HepG2 (cell line): ENCODE results near the gene MSRB2. TPM values are rescaled to one million over a fixed set of nuclear protein-coding genes. Genes with fewer than 3 reads are reported as not detected.

Source experiments
- ATAC-seq: fragments of 200-7000 bp; cut with Tn5 transposase; 3 replicates; pipeline ENCODE4 v1.9.1; 2020; ENCODE audit warnings: mild to moderate bottlenecking, moderate library complexity
- BruUV-seq: library from RNA; stranded (reverse); fragments of 400-500 nt; replicated peaks from 2 replicates; lab custom pipeline; 2021; lab: Mats Ljungman, UMichigan
- CTCF ChIA-PET: fragments of 300-600 bp; formaldehyde crosslinking; extraction: SDS; loops from one replicate; lab custom pipeline; 2021; ENCODE audit warnings: low total read pairs, inconsistent platforms, low intra/inter-chr PET ratio; lab: Yijun Ruan, JAX
- POLR2A ChIA-PET: fragments of 350-600 bp; sonication (Branson Sonifier 250); formaldehyde crosslinking; loops from one replicate; lab custom pipeline; 2020; ENCODE audit warnings: antibody characterized with exemption, inconsistent platforms; lab: Yijun Ruan, JAX
- DNase-seq: peaks from one replicate; pipeline ENCODE4 v3.0.0-alpha.2; 2015; ENCODE audit warnings: low spot score
- FAIRE-seq: peaks from 3 replicates; lab custom pipeline; 2011; peaks lifted over from hg19 to GRCh38; lab: Jason Lieb, UNC
- H2AFZ ChIP-seq: one replicate; pipeline ENCODE4 v1.6.1; 2011; ENCODE audit warnings: low read length, inconsistent platforms
- H3K27ac ChIP-seq: fragments of 300-600 bp; 3 replicates; pipeline ENCODE4 v1.8.0; 2011; ENCODE audit warnings: mixed run types, mild to moderate bottlenecking, mixed read lengths, low read length, inconsistent platforms; ENCODE audit not compliant: insufficient read depth; ENCODE audit errors: extremely low read length
- H3K27me3 ChIP-seq, 2 experiments: fragments of 200-600 bp in 1 of 2; 2 replicates in 1 of 2; 3 replicates in 1 of 2; pipeline versions ENCODE4 v1.6.0 to v1.8.0; 2011; ENCODE audit warnings: low read length in 2 of 2, mild to moderate bottlenecking in 2 of 2, moderate library complexity in 2 of 2, inconsistent platforms in 1 of 2; ENCODE audit not compliant: insufficient read depth in 2 of 2, control insufficient read depth in 1 of 2
- H3K36me3 ChIP-seq, 2 experiments: fragments of 200-600 bp in 1 of 2; replicated peaks in 1 of 2; 2 replicates in 1 of 2; 3 replicates in 1 of 2; pipeline versions ENCODE4 v1.5.1 to v1.8.0; 2011; ENCODE audit warnings: low read length in 2 of 2, inconsistent platforms in 1 of 2; ENCODE audit not compliant: insufficient read depth in 2 of 2, control insufficient read depth in 1 of 2
- H3K4me1 ChIP-seq: 2 replicates; pipeline ENCODE4 v1.5.1; 2012; ENCODE audit warnings: low read length, inconsistent platforms; ENCODE audit not compliant: insufficient read depth
- H3K4me2 ChIP-seq: 2 replicates; pipeline ENCODE4 v1.6.0; 2011; ENCODE audit warnings: low read depth, low read length, inconsistent platforms
- H3K4me3 ChIP-seq, 3 experiments: fragments of 200-600 bp in 1 of 3; sonication (generic), shearing (Covaris generic) in 1 of 3; replicated peaks in 1 of 3; 2 replicates each; pipeline ENCODE4 v1.5.1; 2011 to 2016; ENCODE audit warnings: low read length in 3 of 3, inconsistent platforms in 2 of 3, low read depth in 2 of 3, mild to moderate bottlenecking in 2 of 3, control low read depth in 1 of 3, mixed read lengths in 1 of 3; ENCODE audit not compliant: insufficient read depth in 1 of 3
- H3K79me2 ChIP-seq: one replicate; pipeline ENCODE4 v1.6.1; 2011; ENCODE audit warnings: low read length, inconsistent platforms; ENCODE audit not compliant: insufficient read depth
- H3K9ac ChIP-seq: 2 replicates; pipeline ENCODE4 v1.6.0; 2011; ENCODE audit warnings: mild to moderate bottlenecking, low read depth, low read length, inconsistent platforms; ENCODE audit not compliant: insufficient read depth
- H3K9me3 ChIP-seq: 2 replicates; pipeline ENCODE4 v1.5.1; 2012; ENCODE audit warnings: mild to moderate bottlenecking, low read length
- H4K20me1 ChIP-seq: 2 replicates; pipeline ENCODE4 v1.6.0; 2011; ENCODE audit warnings: inconsistent platforms, mild to moderate bottlenecking, low read length, moderate library complexity; ENCODE audit not compliant: insufficient read depth
- BHLHE40 ChIP-seq: IDR thresholded peaks from 2 replicates; pipeline ENCODE4 v1.6.1; 2011; ENCODE audit warnings: low read length, improper control_type of control experiment
- BRCA1 ChIP-seq: sonication (generic); formaldehyde crosslinking; IDR thresholded peaks from 2 replicates; pipeline ENCODE4 v1.4.0; 2020; ENCODE audit warnings: missing genetic modification reagents
- JUND ChIP-seq: sonication (generic); formaldehyde crosslinking; IDR thresholded peaks from 2 replicates; pipeline ENCODE4 v1.8.0; 2022; ENCODE audit warnings: mild to moderate bottlenecking, missing genetic modification reagents
- NR2F6 ChIP-seq, 2 experiments: IDR thresholded peaks; 2 replicates each; pipeline ENCODE4 v1.6.1; 2016; ENCODE audit warnings: antibody characterized with exemption in 1 of 2, mild to moderate bottlenecking in 1 of 2
- ZFP1 ChIP-seq: IDR thresholded peaks from 2 replicates; pipeline ENCODE4 v1.6.1; 2016
- ZFP62 ChIP-seq: sonication (generic); formaldehyde crosslinking; IDR thresholded peaks from 2 replicates; pipeline ENCODE4 v1.4.0; 2020; ENCODE audit warnings: missing genetic modification reagents
- ZNF136 ChIP-seq: sonication (generic); formaldehyde crosslinking; IDR thresholded peaks from 2 replicates; pipeline ENCODE4 v1.8.1; 2022; ENCODE audit warnings: low read depth, mild to moderate bottlenecking, moderate library complexity, missing genetic modification reagents
- ZNF382 ChIP-seq: sonication (generic); formaldehyde crosslinking; IDR thresholded peaks from 2 replicates; pipeline ENCODE4 v1.5.0; 2020; ENCODE audit warnings: missing genetic modification reagents, mild to moderate bottlenecking, borderline replicate concordance
- ZNF572 ChIP-seq: sonication (generic); formaldehyde crosslinking; IDR thresholded peaks from 2 replicates; pipeline ENCODE4 v1.5.1; 2020; ENCODE audit warnings: mild to moderate bottlenecking, missing genetic modification reagents
- ZNF616 ChIP-seq: sonication (generic); formaldehyde crosslinking; IDR thresholded peaks from 2 replicates; pipeline ENCODE4 v1.5.0; 2020; ENCODE audit warnings: low read depth, mild to moderate bottlenecking, missing genetic modification reagents
- ZNF737 ChIP-seq: sonication (generic); formaldehyde crosslinking; IDR thresholded peaks from 2 replicates; pipeline ENCODE4 v1.5.0; 2020; ENCODE audit warnings: missing genetic modification reagents, mild to moderate bottlenecking, borderline replicate concordance
- ZNF83 ChIP-seq: sonication (generic); formaldehyde crosslinking; IDR thresholded peaks from 2 replicates; pipeline ENCODE4 v1.4.0; 2020; ENCODE audit warnings: missing genetic modification reagents, mild to moderate bottlenecking, borderline replicate concordance
- ZSCAN12 ChIP-seq: sonication (generic); formaldehyde crosslinking; IDR thresholded peaks from 2 replicates; pipeline ENCODE4 v1.9.0; 2021; ENCODE audit warnings: mild to moderate bottlenecking, missing genetic modification reagents
- ZSCAN22 ChIP-seq: sonication (generic); formaldehyde crosslinking; IDR thresholded peaks from 2 replicates; pipeline ENCODE4 v1.4.0; 2020; ENCODE audit warnings: mild to moderate bottlenecking, missing genetic modification reagents
- WGBS: methylation state at CpG from one replicate; pipeline ENCODE4 v1.1.6; 2017; ENCODE audit warnings: low lambda C conversion rate; 5-methylcytosine and 5-hydroxymethylcytosine counted together
- in situ Hi-C: cut with HindIII; loops from 2 replicates; pipeline ENCODE4 v1.10.0; 2017; ENCODE audit warnings: low pct_unique_long_range_greater_than_20kb; ENCODE audit not compliant: extremely low pct_ligation_motif_present
- intact Hi-C: fragments of 100-400 bp; cut with micrococcal nuclease; formaldehyde crosslinking; loops from one replicate; pipeline ENCODE4 v1.10.0; 2022; ENCODE audit not compliant: unreplicated experiment
- polyA plus RNA-seq, 8 experiments: library from polyadenylated mRNA; depleted of rRNA in 3 of 8; stranded (reverse) in 7 of 8; unstranded in 1 of 8; fragments of >200 nt; fragmentation: Illumina TruSeq in 4 of 8; extraction: Trizol in 4 of 8; gene quantifications; 2 replicates each; pipeline versions ENCODE4 v1.2.1 to v1.2.3, GENCODE V29; 2011 to 2016; ENCODE audit warnings: low read depth in 4 of 8, missing spikeins in 1 of 8, mixed read lengths in 1 of 8; ENCODE audit not compliant: insufficient read depth in 1 of 8
- total RNA-seq, 5 experiments: library from RNA; depleted of rRNA; stranded (reverse); fragments of >200 nt; fragmentation: Illumina TruSeq; extraction: Trizol; gene quantifications; 2 replicates each; pipeline ENCODE4 v1.2.3, GENCODE V29; 2016; ENCODE audit warnings: low read depth in 1 of 5
- TF ChIP-seq, protein P1 (sequence below): sonication (generic); formaldehyde crosslinking; IDR thresholded peaks from 2 replicates; pipeline ENCODE4 v1.8.1; 2023; ENCODE audit warnings: mild to moderate bottlenecking, missing genetic modification reagents
- TF ChIP-seq, protein P2 (sequence below): conservative IDR thresholded peaks from 2 replicates; pipeline ENCODE4 v1.6.1; 2018; ENCODE audit warnings: missing genetic modification reagents

Gene MSRB2
- total and polyA plus RNA-seq, 2 of the 13 experiments (the other 11 are each of a cell fraction or from before 2014, with no cell fraction given) = 8.3 to 22.1 TPM

DNA sequence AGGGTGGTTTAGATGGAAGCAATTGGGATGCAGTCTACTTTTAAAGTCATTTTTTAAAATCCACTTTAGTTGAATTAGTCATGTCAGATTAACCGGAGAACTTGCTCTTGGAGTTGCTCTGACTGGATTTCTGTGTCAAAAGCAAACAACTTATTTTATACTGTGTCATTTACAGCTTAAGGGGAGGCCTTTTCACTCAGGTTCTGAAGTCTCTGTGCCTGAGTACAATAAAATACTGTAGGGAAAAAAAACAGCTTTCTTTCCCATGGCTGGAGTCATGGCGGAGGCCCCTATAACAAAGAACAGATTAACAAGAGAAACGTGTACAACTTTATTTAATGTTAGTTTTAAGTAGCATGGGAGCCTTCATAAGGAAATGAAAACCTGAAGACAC is 39.2 kb upstream of the MSRB2 start:
- in situ Hi-C loops = no loop called here

DNA sequence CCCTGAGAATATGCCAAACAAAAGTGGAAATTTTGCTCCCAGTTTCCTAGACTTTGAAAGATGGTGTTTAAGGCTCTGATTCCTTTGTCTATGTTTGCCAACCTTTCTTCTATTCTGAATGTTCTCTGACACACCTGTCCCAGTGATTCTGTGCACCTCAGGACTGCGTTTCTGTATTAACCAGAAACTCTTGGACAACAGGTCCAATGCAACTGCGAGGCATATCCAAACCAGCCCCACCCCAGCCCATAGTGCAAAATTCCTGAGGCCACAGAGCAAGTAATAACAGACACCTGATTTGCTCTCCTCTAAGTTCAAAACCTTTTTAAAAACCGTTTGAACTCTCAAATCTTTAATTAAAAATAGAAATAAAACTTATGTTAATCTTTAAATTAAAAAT is 37.0 kb upstream of the MSRB2 start:
- Histone ChIP-seq H4K20me1 (no peaks in the 10 kb centered on the region), H3K4me2 (no peak overlapping the region), H3K9ac (no peak overlapping the region), H3K79me2 (no peaks in the 10 kb centered on the region), H3K4me3 (no peak overlapping the region), H3K27me3 (peaks cover 0 to 1% of the 10 kb centered on the region in 2 experiments; a peak in 3 of 5 replicates), H2AFZ (no peak overlapping the region), H3K9me3 (no peaks in the 10 kb centered on the region), H3K4me1 (no peaks in the 10 kb centered on the region), H3K27ac (no peak overlapping the region), H3K36me3 (no peaks in the 10 kb centered on the region)
- TF ChIP-seq ZSCAN22 (no peak), ZNF572 (no peak), ZNF382 (CRISPR knock-in tag) (no peak), ZNF737 (CRISPR knock-in tag) (no peak), ZNF616 (CRISPR knock-in tag) (no peak), ZNF136 (CRISPR knock-in tag) (no peak), BHLHE40 (no peak), ZNF83 (CRISPR knock-in tag) (no peak), ZFP62 (CRISPR knock-in tag) (no peak)
- TF ChIP-seq, protein P1, sequence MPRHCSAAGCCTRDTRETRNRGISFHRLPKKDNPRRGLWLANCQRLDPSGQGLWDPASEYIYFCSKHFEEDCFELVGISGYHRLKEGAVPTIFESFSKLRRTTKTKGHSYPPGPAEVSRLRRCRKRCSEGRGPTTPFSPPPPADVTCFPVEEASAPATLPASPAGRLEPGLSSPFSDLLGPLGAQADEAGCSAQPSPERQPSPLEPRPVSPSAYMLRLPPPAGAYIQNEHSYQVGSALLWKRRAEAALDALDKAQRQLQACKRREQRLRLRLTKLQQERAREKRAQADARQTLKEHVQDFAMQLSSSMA (CRISPR knock-in tag) = no peak
- TF ChIP-seq, protein P2, sequence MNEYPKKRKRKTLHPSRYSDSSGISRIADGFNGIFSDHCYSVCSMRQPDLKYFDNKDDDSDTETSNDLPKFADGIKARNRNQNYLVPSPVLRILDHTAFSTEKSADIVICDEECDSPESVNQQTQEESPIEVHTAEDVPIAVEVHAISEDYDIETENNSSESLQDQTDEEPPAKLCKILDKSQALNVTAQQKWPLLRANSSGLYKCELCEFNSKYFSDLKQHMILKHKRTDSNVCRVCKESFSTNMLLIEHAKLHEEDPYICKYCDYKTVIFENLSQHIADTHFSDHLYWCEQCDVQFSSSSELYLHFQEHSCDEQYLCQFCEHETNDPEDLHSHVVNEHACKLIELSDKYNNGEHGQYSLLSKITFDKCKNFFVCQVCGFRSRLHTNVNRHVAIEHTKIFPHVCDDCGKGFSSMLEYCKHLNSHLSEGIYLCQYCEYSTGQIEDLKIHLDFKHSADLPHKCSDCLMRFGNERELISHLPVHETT (CRISPR knock-in tag) = no peak
- intact Hi-C loops (no loop called here), in situ Hi-C loops (no loop called here)
- ATAC-seq (no peak), DNase-seq (no peak), FAIRE-seq (no peak)
- POLR2A ChIA-PET = no interaction called here
- BruUV-seq = no TSS peak
- CTCF ChIA-PET = no interaction called here
- WGBS = under 1% methylated on average over 3 of the region's 3 CpGs

More for the DNA sequence above, 39.2 kb upstream of the MSRB2 start:
- ChIA-PET CTCF (no interaction called here), POLR2A (no interaction called here)
- no peaks in the 10 kb centered on the region for H3K79me2 ChIP-seq
- H4K20me1 ChIP-seq = no peaks in the 10 kb centered on the region
- H3K4me3 ChIP-seq = no peak overlapping the region
- no peak overlapping the region for H2AFZ ChIP-seq
- no peak overlapping the region for H3K27ac ChIP-seq
- H3K9ac ChIP-seq = no peak overlapping the region
- intact Hi-C loops = no loop called here
- TF ChIP-seq NR2F6 (IDR thresholded peaks at IDR 0.05) (no peak), NR2F6 (CRISPR knock-in tag; IDR thresholded peaks at IDR 0.05) (no peak), ZSCAN12 (CRISPR knock-in tag) (no peak), JUND (CRISPR knock-in tag) (no peak), BRCA1 (CRISPR knock-in tag) (no peak), ZFP1 (CRISPR knock-in tag) (no peak)
- no peaks in the 10 kb centered on the region for H3K36me3 ChIP-seq
- DNase-seq = no peak
- no TSS peak for BruUV-seq
- H3K27me3 ChIP-seq = peaks cover 1 to 3% of the 10 kb centered on the region in 2 experiments; a peak in 3 of 5 replicates
- no peak for ATAC-seq
- no peaks in the 10 kb centered on the region for H3K9me3 ChIP-seq
- H3K4me1 ChIP-seq = no peaks in the 10 kb centered on the region
- WGBS = 49% methylated on average over 3 of the region's 3 CpGs
- H3K4me2 ChIP-seq = no peak overlapping the region
- no peak for FAIRE-seq
